Measurements from ENCODE around the gene CACNA1C. TPM values are rescaled to one million over a fixed set of nuclear protein-coding genes. Genes with fewer than 3 reads are reported as not detected.

CACNA1C gene
- total and polyA plus RNA-seq, 2 donors (not counting 1 experiment from before 2014, with no cell fraction given), result 0.01 to 0.02 TPM

DNA sequence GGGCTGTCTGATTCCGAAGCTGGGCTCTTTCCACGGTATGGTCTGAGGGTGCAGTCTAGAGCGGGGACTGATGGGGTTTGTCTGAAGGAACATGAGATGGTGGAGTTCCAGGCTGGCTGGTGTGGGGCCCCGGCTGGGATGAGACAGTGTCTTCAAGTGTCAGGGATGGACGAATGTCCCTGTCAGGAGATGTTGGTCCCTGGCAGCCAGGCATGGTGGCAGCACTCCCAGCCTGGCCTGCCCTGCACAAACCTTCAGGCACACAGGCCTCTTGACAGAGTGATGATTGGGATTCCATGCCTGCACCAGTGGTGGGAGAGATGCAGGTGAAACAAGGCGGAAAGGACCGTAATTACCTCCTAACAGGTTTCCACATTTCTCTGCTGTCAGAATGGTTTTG is 221.9 kb downstream of the CACNA1C start:
- no peak for ATAC-seq (ENCODE audit: low read depth)
- Histone ChIP-seq H3K4me1 (ENCODE audit: control insufficient read depth in 2 of 2, insufficient read depth in 2 of 2, low read length in 2 of 2) (no peaks in the 10 kb centered on the region), H3K9ac (ENCODE audit: low read length) (no peak overlapping the region), H3K4me3 (ENCODE audit: control extremely low read depth in 1 of 5, extremely low read depth in 1 of 5, insufficient read depth in 1 of 5, low read depth in 2 of 5, low read length in 4 of 5) (no peak overlapping the region), H4K20me1 (ENCODE audit: control insufficient read depth, insufficient read depth, low read length, poor library complexity, severe bottlenecking) (no peaks in the 10 kb centered on the region), H3K79me2 (ENCODE audit: control insufficient read depth, insufficient read depth, low read length) (no peaks in the 10 kb centered on the region), H3K27ac (ENCODE audit: low read length in 2 of 2) (no peak overlapping the region), H3K9me3 (ENCODE audit: control extremely low read depth in 1 of 3, control insufficient read depth in 2 of 3, insufficient read depth in 1 of 3, low read length in 2 of 3) (no peaks in the 10 kb centered on the region), H2AFZ (ENCODE audit: insufficient read depth, low read depth, low read length, poor library complexity, severe bottlenecking) (no peak overlapping the region), H3K4me2 (replicated peaks; ENCODE audit: low read depth, low read length, poor library complexity, severe bottlenecking) (no peak overlapping the region), H3K36me3 (replicated peaks in 1 of 2; ENCODE audit: control extremely low read depth in 1 of 2, control insufficient read depth in 1 of 2, extremely low read depth in 1 of 2, insufficient read depth in 2 of 2, low read length in 1 of 2) (no peaks in the 10 kb centered on the region), H3K27me3 (replicated peaks in 1 of 4; ENCODE audit: control extremely low read depth in 1 of 4, control insufficient read depth in 3 of 4, insufficient read depth in 4 of 4, low read length in 3 of 4) (no peaks in the 10 kb centered on the region)
- Mint-ChIP-seq H3K4me3 (no peak overlapping the region), H3K4me1 (no peaks in the 10 kb centered on the region), H3K9me3 (ENCODE audit: insufficient read depth) (no peaks in the 10 kb centered on the region), H3K27ac (no peak overlapping the region), H3K27me3 (no peaks in the 10 kb centered on the region)
- intact Hi-C loops (cut with micrococcal nuclease), result no loop called here
- DNase-seq, result no peak
- POLR2A ChIA-PET, result no interaction called here
- TF ChIP-seq EZH2 (IDR thresholded peaks at IDR 0.05; ENCODE audit: borderline replicate concordance, insufficient read depth, low read depth, low read length, poor library complexity, severe bottlenecking), result no peak
- TF ChIP-seq, protein P1, sequence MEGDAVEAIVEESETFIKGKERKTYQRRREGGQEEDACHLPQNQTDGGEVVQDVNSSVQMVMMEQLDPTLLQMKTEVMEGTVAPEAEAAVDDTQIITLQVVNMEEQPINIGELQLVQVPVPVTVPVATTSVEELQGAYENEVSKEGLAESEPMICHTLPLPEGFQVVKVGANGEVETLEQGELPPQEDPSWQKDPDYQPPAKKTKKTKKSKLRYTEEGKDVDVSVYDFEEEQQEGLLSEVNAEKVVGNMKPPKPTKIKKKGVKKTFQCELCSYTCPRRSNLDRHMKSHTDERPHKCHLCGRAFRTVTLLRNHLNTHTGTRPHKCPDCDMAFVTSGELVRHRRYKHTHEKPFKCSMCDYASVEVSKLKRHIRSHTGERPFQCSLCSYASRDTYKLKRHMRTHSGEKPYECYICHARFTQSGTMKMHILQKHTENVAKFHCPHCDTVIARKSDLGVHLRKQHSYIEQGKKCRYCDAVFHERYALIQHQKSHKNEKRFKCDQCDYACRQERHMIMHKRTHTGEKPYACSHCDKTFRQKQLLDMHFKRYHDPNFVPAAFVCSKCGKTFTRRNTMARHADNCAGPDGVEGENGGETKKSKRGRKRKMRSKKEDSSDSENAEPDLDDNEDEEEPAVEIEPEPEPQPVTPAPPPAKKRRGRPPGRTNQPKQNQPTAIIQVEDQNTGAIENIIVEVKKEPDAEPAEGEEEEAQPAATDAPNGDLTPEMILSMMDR (IDR thresholded peaks at IDR 0.05), result no peak
- WGBS (ENCODE audit: insufficient coverage), result 91% methylated on average over 7 of the region's 7 CpGs
- CTCF ChIA-PET, result interaction anchor here (1.2 kb wide), 1 partner anchor 9 kb away, joined by 4 read pairs; no protein-coding TSS in a partner anchor

DNA sequence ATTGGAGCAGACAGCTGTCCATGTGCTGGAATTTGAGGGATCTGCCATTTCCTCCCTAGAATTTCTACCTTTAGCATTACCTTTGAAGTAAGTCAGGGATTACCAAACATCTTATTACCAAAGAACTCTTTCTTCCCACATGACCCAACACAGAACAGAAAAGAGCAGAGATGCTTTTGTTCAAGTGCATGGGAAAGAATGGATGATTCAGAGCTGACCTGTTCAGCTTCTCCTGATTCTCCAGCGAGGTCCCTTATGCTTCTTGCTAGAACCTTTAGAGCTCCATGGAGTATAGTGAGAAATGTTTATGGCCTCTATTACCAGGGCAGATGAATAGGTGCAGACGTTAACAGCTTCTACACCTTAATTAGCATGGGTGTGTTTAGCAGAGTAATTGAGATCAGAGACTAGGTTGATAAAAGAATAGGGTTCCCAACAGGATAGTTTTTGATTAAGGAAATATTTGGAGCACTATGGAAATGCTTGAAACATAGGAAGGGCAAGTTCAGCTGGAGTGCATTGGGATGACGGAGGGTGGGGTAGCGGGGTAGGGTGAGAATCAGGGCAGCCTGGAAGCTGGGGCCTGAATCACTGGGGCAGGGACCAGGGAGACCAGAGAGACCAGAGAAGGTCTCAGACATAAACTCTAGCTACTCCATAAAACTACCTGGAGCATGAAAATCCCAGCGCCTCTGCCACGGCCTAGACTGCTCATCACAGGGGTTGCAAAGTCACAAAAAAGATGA is 223.7 kb downstream of the CACNA1C start:
- DNase-seq (no peak), ATAC-seq (ENCODE audit: low read depth) (no peak)
- Histone ChIP-seq H3K79me2 (ENCODE audit: control insufficient read depth, insufficient read depth, low read length) (no peaks in the 10 kb centered on the region), H3K27ac (ENCODE audit: low read length in 2 of 2) (no peak overlapping the region), H3K4me2 (replicated peaks; ENCODE audit: low read depth, low read length, poor library complexity, severe bottlenecking) (no peak overlapping the region), H3K9ac (ENCODE audit: low read length) (no peak overlapping the region), H3K4me3 (ENCODE audit: control extremely low read depth in 1 of 5, extremely low read depth in 1 of 5, insufficient read depth in 1 of 5, low read depth in 2 of 5, low read length in 4 of 5) (no peak overlapping the region), H3K36me3 (replicated peaks in 1 of 2; ENCODE audit: control extremely low read depth in 1 of 2, control insufficient read depth in 1 of 2, extremely low read depth in 1 of 2, insufficient read depth in 2 of 2, low read length in 1 of 2) (no peaks in the 10 kb centered on the region), H3K4me1 (ENCODE audit: control insufficient read depth in 2 of 2, insufficient read depth in 2 of 2, low read length in 2 of 2) (no peaks in the 10 kb centered on the region), H3K9me3 (ENCODE audit: control extremely low read depth in 1 of 3, control insufficient read depth in 2 of 3, insufficient read depth in 1 of 3, low read length in 2 of 3) (peaks cover 0 to 1% (median 0%) of the 10 kb centered on the region in 3 donors), H2AFZ (ENCODE audit: insufficient read depth, low read depth, low read length, poor library complexity, severe bottlenecking) (no peak overlapping the region), H3K27me3 (replicated peaks in 1 of 4; ENCODE audit: control extremely low read depth in 1 of 4, control insufficient read depth in 3 of 4, insufficient read depth in 4 of 4, low read length in 3 of 4) (no peaks in the 10 kb centered on the region), H4K20me1 (ENCODE audit: control insufficient read depth, insufficient read depth, low read length, poor library complexity, severe bottlenecking) (no peaks in the 10 kb centered on the region)
- Mint-ChIP-seq H3K4me1 (no peaks in the 10 kb centered on the region), H3K9me3 (ENCODE audit: insufficient read depth) (peaks cover under 1% of the 10 kb centered on the region), H3K27me3 (peaks cover 2% of the 10 kb centered on the region), H3K4me3 (no peak overlapping the region), H3K27ac (no peak overlapping the region)
- intact Hi-C loops (cut with micrococcal nuclease), result no loop called here
- CTCF ChIA-PET, result interaction anchor here (1.0 to 1.2 kb wide), 2 partner anchors 10 to 12 kb away, joined by 3 to 4 read pairs; no protein-coding TSS in a partner anchor
- TF ChIP-seq, protein P1 (IDR thresholded peaks at IDR 0.05), result no peak
- no peak for TF ChIP-seq EZH2 (IDR thresholded peaks at IDR 0.05; ENCODE audit: borderline replicate concordance, insufficient read depth, low read depth, low read length, poor library complexity, severe bottlenecking)
- 81% methylated on average over 5 of the region's 6 CpGs for whole genome bisulfite sequencing (ENCODE audit: insufficient coverage)
- POLR2A ChIA-PET, result no interaction called here

Measured in B cell (primary cell).